Endodermal cell (in vitro differentiated cells): ENCODE results near the gene PIR. TPM values are rescaled to one million over a fixed set of nuclear protein-coding genes. Genes with fewer than 3 reads are reported as not detected.

ENCODE experiments used
- DNase-seq: peaks from one replicate; pipeline ENCODE4 v3.0.0-alpha.2; 2017
- H3K27ac ChIP-seq: 2 replicates; pipeline ENCODE4 v1.5.1; 2013; ENCODE audit warnings: mild to moderate bottlenecking, low read depth, low read length, moderate library complexity
- H3K27me3 ChIP-seq: 2 replicates; pipeline ENCODE4 v1.6.1; 2013; ENCODE audit warnings: mild to moderate bottlenecking, low read length, moderate library complexity; ENCODE audit not compliant: insufficient read depth, control insufficient read depth, poor library complexity, severe bottlenecking
- H3K36me3 ChIP-seq: 2 replicates; pipeline ENCODE4 v1.7.0; 2013; ENCODE audit warnings: mild to moderate bottlenecking, low read length, moderate library complexity; ENCODE audit not compliant: control insufficient read depth, insufficient read depth
- H3K4me1 ChIP-seq: one replicate; pipeline ENCODE4 v1.7.0; 2013; ENCODE audit warnings: low read length; ENCODE audit not compliant: control insufficient read depth, insufficient read depth
- H3K4me3 ChIP-seq: 2 replicates; pipeline ENCODE4 v1.5.1; 2013; ENCODE audit warnings: mild to moderate bottlenecking, low read length, moderate library complexity
- H3K9ac ChIP-seq: 2 replicates; pipeline ENCODE4 v1.6.1; 2013; ENCODE audit warnings: mild to moderate bottlenecking, low read length, moderate library complexity; ENCODE audit not compliant: poor library complexity, severe bottlenecking; ENCODE audit errors: extremely low read depth
- H3K9me3 ChIP-seq: 2 replicates; pipeline ENCODE4 v1.6.1; 2013; ENCODE audit warnings: mild to moderate bottlenecking, low read length, moderate library complexity; ENCODE audit not compliant: control insufficient read depth
- H3K27ac Mint-ChIP-seq: 2 replicates; pipeline ENCODE4 v1.8.0; 2020; ENCODE audit warnings: mixed read lengths
- H3K27me3 Mint-ChIP-seq: 2 replicates; pipeline ENCODE4 v1.8.0; 2021; ENCODE audit warnings: mild to moderate bottlenecking, mixed read lengths; ENCODE audit not compliant: insufficient read depth
- H3K36me3 Mint-ChIP-seq: 2 replicates; pipeline ENCODE4 v1.8.0; 2020; ENCODE audit warnings: low read depth, mixed read lengths
- H3K4me1 Mint-ChIP-seq: 2 replicates; pipeline ENCODE4 v1.8.0; 2020; ENCODE audit warnings: mixed read lengths
- H3K4me3 Mint-ChIP-seq: 2 replicates; pipeline ENCODE4 v1.8.0; 2020; ENCODE audit warnings: mild to moderate bottlenecking, moderate library complexity, mixed read lengths
- H3K9me3 Mint-ChIP-seq: 2 replicates; pipeline ENCODE4 v1.8.0; 2020; ENCODE audit warnings: mild to moderate bottlenecking, mixed read lengths
- WGBS, 2 experiments: methylation state at CpG; one replicate each; pipeline versions ENCODE4 v1.1.5 to v1.1.7; 2013; ENCODE audit warnings: missing lambda C conversion rate in 2 of 2, mixed read lengths in 1 of 2; ENCODE audit not compliant: insufficient coverage in 1 of 2, insufficient read length in 1 of 2; 5-methylcytosine and 5-hydroxymethylcytosine counted together
- total RNA-seq, 2 donors: library from RNA; stranded (reverse); fragmentation: NEBNext Ultra II Directional in 1 of 2; extraction: Animal tissue kit (Norgen Biotek cat#: 25700) in 1 of 2; gene quantifications; 2 replicates in 1 of 2; 3 replicates in 1 of 2; pipeline ENCODE4 v1.2.1, GENCODE V29; 2021
- TF ChIP-seq, protein P1 (sequence below): fragments of 200-600 bp; sonication (generic); conservative IDR thresholded peaks from 2 replicates; pipeline ENCODE4 v1.5.0; 2021; ENCODE audit warnings: antibody characterized with exemption, mild to moderate bottlenecking

The PIR gene
- total RNA-seq, 2 donors from 2014 or later: 21.0 to 34.2 TPM

DNA sequence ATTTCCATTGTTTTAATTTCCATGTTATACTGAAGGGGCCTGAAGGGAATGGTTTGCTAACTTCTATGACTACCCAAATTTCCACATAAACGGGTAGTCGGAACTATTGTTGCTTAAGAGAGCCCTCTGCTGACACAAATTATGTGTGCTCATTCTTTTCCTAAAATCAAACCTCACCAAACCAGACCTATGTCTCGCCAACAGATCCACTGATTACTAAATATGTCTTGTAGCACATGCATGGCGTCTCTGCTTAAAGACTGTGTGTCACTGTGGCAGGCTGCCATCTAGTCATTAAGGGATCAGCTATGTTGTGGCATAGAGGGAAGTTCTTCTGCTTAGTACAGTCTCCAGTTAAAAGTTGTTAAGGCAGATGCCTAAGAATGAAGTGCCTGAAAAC, 25.1 kb downstream of the PIR start:
- TF ChIP-seq, protein P1, sequence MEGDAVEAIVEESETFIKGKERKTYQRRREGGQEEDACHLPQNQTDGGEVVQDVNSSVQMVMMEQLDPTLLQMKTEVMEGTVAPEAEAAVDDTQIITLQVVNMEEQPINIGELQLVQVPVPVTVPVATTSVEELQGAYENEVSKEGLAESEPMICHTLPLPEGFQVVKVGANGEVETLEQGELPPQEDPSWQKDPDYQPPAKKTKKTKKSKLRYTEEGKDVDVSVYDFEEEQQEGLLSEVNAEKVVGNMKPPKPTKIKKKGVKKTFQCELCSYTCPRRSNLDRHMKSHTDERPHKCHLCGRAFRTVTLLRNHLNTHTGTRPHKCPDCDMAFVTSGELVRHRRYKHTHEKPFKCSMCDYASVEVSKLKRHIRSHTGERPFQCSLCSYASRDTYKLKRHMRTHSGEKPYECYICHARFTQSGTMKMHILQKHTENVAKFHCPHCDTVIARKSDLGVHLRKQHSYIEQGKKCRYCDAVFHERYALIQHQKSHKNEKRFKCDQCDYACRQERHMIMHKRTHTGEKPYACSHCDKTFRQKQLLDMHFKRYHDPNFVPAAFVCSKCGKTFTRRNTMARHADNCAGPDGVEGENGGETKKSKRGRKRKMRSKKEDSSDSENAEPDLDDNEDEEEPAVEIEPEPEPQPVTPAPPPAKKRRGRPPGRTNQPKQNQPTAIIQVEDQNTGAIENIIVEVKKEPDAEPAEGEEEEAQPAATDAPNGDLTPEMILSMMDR: peak; percentile 70
- no peaks in the 10 kb centered on the region for H3K9me3 ChIP-seq
- H3K4me1 ChIP-seq: no peaks in the 10 kb centered on the region
- Mint-ChIP-seq H3K9me3 (no peaks in the 10 kb centered on the region), H3K27me3 (no peaks in the 10 kb centered on the region), H3K36me3 (no peaks in the 10 kb centered on the region), H3K27ac (no peak overlapping the region), H3K4me1 (peaks cover 3% of the 10 kb centered on the region), H3K4me3 (no peak overlapping the region)
- no peak overlapping the region for H3K27ac ChIP-seq
- no peak overlapping the region for H3K9ac ChIP-seq
- H3K4me3 ChIP-seq: no peak overlapping the region
- peak; percentile 46 for DNase-seq
- no peaks in the 10 kb centered on the region for H3K27me3 ChIP-seq
- WGBS, 2 experiments: 63% methylated on average over 4 of the region's 4 CpGs; no CpG with 5 or more reads in 1 of the 2 experiments
- H3K36me3 ChIP-seq: no peaks in the 10 kb centered on the region

DNA sequence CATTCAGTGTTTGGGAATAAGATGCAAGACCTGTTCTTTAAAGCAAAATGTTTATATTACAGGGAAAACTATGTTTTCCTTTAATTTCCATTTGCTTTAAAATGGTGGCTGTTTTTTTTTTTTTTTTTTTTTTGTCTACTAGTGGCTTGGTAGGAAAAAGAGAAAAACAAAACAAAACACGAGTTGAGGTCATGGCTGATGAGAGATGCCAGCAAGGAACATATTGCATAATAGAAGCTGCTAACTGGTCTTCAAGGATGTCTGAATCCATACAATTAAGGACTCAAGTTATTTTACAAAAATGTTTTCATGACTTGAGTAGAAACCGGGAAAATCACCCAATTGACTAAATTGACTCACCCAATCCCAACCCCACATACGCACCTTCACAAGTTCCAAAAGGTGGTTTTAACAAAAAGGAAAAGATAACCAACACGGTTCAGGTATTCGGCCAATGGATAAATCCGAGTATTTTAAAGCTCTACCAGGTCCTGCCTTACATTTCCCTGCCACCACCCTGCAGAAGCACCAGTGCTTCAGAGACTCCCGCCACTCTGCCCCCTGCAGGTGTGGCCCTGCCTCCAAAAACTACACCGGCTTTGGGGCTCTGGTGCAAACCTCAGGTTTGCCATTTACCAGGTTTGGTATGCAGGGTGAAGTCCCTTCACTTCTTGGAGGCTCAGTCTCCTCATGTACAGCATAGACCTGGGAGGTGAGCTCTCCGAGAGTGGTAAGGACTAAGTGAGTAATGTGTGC, 27.1 kb downstream of the PIR start:
- no peaks in the 10 kb centered on the region for H3K27me3 Mint-ChIP-seq
- DNase-seq: peak; percentile 86
- no peaks in the 10 kb centered on the region for H3K36me3 ChIP-seq

DNA sequence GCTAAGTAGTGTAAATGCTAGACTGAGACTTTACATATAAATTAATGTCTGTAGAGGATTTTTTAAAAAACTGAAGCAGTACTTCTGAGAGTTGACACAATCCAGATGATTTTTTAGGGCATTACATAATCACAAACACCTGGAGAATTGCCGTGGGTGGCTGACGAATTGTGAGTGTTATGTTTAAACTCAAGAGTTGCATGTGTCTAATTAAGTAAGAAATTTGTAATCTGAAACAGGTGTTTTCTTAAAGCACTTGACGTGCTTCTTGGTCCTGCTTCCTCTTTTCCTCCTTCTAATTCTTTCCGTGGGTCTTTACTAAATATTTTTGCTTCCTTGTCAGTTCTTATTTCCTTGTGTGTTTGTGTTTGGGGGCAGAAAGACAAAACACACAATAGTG, 27.8 kb downstream of the PIR start:
- peaks cover under 1% of the 10 kb centered on the region for H3K36me3 Mint-ChIP-seq
- 84% methylated on average over 4 of the region's 4 CpGs; no CpG with 5 or more reads in 1 of the 2 experiments for WGBS, 2 experiments
- TF ChIP-seq, protein P1: no peak
- Histone ChIP-seq H3K4me3 (no peak overlapping the region), H3K36me3 (no peaks in the 10 kb centered on the region), H3K9ac (no peak overlapping the region), H3K27ac (no peak overlapping the region), H3K4me1 (no peaks in the 10 kb centered on the region), H3K27me3 (no peaks in the 10 kb centered on the region), H3K9me3 (no peaks in the 10 kb centered on the region)
- no peak overlapping the region for H3K27ac Mint-ChIP-seq
- H3K27me3 Mint-ChIP-seq: no peaks in the 10 kb centered on the region
- peaks cover 2% of the 10 kb centered on the region for H3K4me1 Mint-ChIP-seq
- no peak overlapping the region for H3K4me3 Mint-ChIP-seq
- no peak for DNase-seq
- no peaks in the 10 kb centered on the region for H3K9me3 Mint-ChIP-seq

More for the DNA sequence above, 27.1 kb downstream of the PIR start:
- Histone ChIP-seq H3K4me3 (no peak overlapping the region), H3K27ac (no peak overlapping the region), H3K9me3 (no peaks in the 10 kb centered on the region), H3K4me1 (no peaks in the 10 kb centered on the region), H3K9ac (no peak overlapping the region), H3K27me3 (no peaks in the 10 kb centered on the region)
- H3K27ac Mint-ChIP-seq: no peak overlapping the region
- no peak overlapping the region for H3K4me3 Mint-ChIP-seq
- TF ChIP-seq, protein P1: peak; percentile 79
- no peaks in the 10 kb centered on the region for H3K36me3 Mint-ChIP-seq
- 84% methylated on average over 9 of the region's 9 CpGs; no CpG with 5 or more reads in 1 of the 2 experiments for WGBS, 2 experiments
- peaks cover 2% of the 10 kb centered on the region for H3K4me1 Mint-ChIP-seq
- no peaks in the 10 kb centered on the region for H3K9me3 Mint-ChIP-seq
